H9 (cell line): ENCODE measurements around the gene PARL. TPM values are rescaled to one million over a fixed set of nuclear protein-coding genes. Genes with fewer than 3 reads are reported as not detected.

ENCODE experiments used
- DNase-seq: peaks from one replicate; pipeline ENCODE4 v3.0.0-alpha.2; 2017
- H2AFZ ChIP-seq: one replicate; pipeline ENCODE4 v1.6.1; 2013; ENCODE audit warnings: mild to moderate bottlenecking, low read length, control low read depth, moderate library complexity
- H2AK5ac ChIP-seq: 2 replicates; pipeline ENCODE4 v1.6.1; 2013; ENCODE audit warnings: low read length, control low read depth, mixed read lengths; ENCODE audit not compliant: insufficient read length
- H2BK120ac ChIP-seq: one replicate; pipeline ENCODE4 v1.6.1; 2013; ENCODE audit warnings: low read depth, mild to moderate bottlenecking, low read length, control low read depth, inconsistent platforms; ENCODE audit not compliant: poor library complexity, severe bottlenecking
- H2BK12ac ChIP-seq: 2 replicates; pipeline ENCODE4 v1.6.1; 2013; ENCODE audit warnings: low read length, control low read depth, mixed read lengths, low read depth; ENCODE audit not compliant: insufficient read length
- H2BK15ac ChIP-seq: 2 replicates; pipeline ENCODE4 v1.6.1; 2013; ENCODE audit warnings: low read depth, low read length, control low read depth
- H2BK20ac ChIP-seq: one replicate; pipeline ENCODE4 v1.6.1; 2013; ENCODE audit warnings: low read depth, mild to moderate bottlenecking, low read length, control low read depth, inconsistent platforms; ENCODE audit not compliant: poor library complexity, severe bottlenecking
- H2BK5ac ChIP-seq: 2 replicates; pipeline ENCODE4 v1.6.1; 2013; ENCODE audit warnings: low read length, control low read depth, mixed read lengths; ENCODE audit not compliant: insufficient read length
- H3K14ac ChIP-seq: 2 replicates; pipeline ENCODE4 v1.6.1; 2013; ENCODE audit warnings: low read length, control low read depth; ENCODE audit not compliant: insufficient read depth
- H3K18ac ChIP-seq: 2 replicates; pipeline ENCODE4 v1.6.1; 2013; ENCODE audit warnings: low read depth, mild to moderate bottlenecking, mixed read lengths, low read length, control low read depth; ENCODE audit not compliant: insufficient read length
- H3K23ac ChIP-seq: 2 replicates; pipeline ENCODE4 v1.6.1; 2013; ENCODE audit warnings: low read length, control low read depth, mixed read lengths, low read depth; ENCODE audit not compliant: insufficient read length
- H3K23me2 ChIP-seq: 2 replicates; pipeline ENCODE4 v1.6.1; 2013; ENCODE audit warnings: low read depth, mild to moderate bottlenecking, mixed read lengths, low read length, control low read depth; ENCODE audit not compliant: insufficient read length, poor library complexity, severe bottlenecking
- H3K27ac ChIP-seq: 2 replicates; pipeline ENCODE4 v1.5.1; 2013; ENCODE audit warnings: low read length, control low read depth, mixed read lengths, low read depth; ENCODE audit not compliant: insufficient read length
- H3K27me3 ChIP-seq: 2 replicates; pipeline ENCODE4 v1.6.1; 2013; ENCODE audit warnings: low read length, control low read depth, inconsistent platforms; ENCODE audit not compliant: insufficient read depth
- H3K4ac ChIP-seq: 2 replicates; pipeline ENCODE4 v1.6.1; 2013; ENCODE audit warnings: low read depth, mild to moderate bottlenecking, control low read depth, inconsistent platforms, low read length, moderate library complexity
- H3K4me1 ChIP-seq: 2 replicates; pipeline ENCODE4 v1.6.1; 2013; ENCODE audit warnings: low read length, control low read depth, inconsistent platforms; ENCODE audit not compliant: insufficient read depth
- H3K4me2 ChIP-seq: 2 replicates; pipeline ENCODE4 v1.6.1; 2013; ENCODE audit warnings: low read length, control low read depth, mixed read lengths; ENCODE audit not compliant: insufficient read length, insufficient read depth
- H3K56ac ChIP-seq: 2 replicates; pipeline ENCODE4 v1.6.1; 2013; ENCODE audit warnings: low read depth, mild to moderate bottlenecking, mixed read lengths, low read length, control low read depth; ENCODE audit not compliant: insufficient read length
- H3K79me1 ChIP-seq: 2 replicates; pipeline ENCODE4 v1.6.1; 2013; ENCODE audit warnings: low read depth, mild to moderate bottlenecking, moderate library complexity, low read length, control low read depth, inconsistent platforms; ENCODE audit not compliant: insufficient read depth, poor library complexity, severe bottlenecking
- H3K79me2 ChIP-seq: 2 replicates; pipeline ENCODE4 v1.6.1; 2013; ENCODE audit warnings: low read length, control low read depth, inconsistent platforms; ENCODE audit not compliant: insufficient read depth
- H3K9ac ChIP-seq: 2 replicates; pipeline ENCODE4 v1.6.1; 2013; ENCODE audit warnings: low read length, control low read depth, mixed read lengths; ENCODE audit not compliant: insufficient read length; ENCODE audit errors: extremely low read depth
- H3K9me3 ChIP-seq: one replicate; pipeline ENCODE4 v1.6.1; 2013; ENCODE audit warnings: low read depth, low read length, inconsistent platforms; ENCODE audit not compliant: control insufficient read depth
- H3T11ph ChIP-seq: one replicate; pipeline ENCODE4 v1.6.1; 2013; ENCODE audit warnings: mild to moderate bottlenecking, low read length, control low read depth, inconsistent platforms
- H4K20me1 ChIP-seq: one replicate; pipeline ENCODE4 v1.6.1; 2013; ENCODE audit not compliant: control insufficient read depth, insufficient read length, insufficient read depth
- H4K5ac ChIP-seq: 2 replicates; pipeline ENCODE4 v1.6.1; 2013; ENCODE audit warnings: low read depth, mild to moderate bottlenecking, mixed read lengths, low read length, control low read depth; ENCODE audit not compliant: insufficient read length
- H4K8ac ChIP-seq: replicated peaks from 2 replicates; pipeline ENCODE4 v1.6.1; 2013; ENCODE audit warnings: low read length, control low read depth, mixed read lengths, low read depth; ENCODE audit not compliant: insufficient read length
- H4K91ac ChIP-seq: 2 replicates; pipeline ENCODE4 v1.6.1; 2013; ENCODE audit warnings: low read depth, mild to moderate bottlenecking, moderate library complexity, mixed read lengths, low read length, control low read depth; ENCODE audit not compliant: insufficient read length
- H3K27ac Mint-ChIP-seq, 3 experiments: 2 replicates in 2 of 3; 3 replicates in 1 of 3; pipeline ENCODE4 v1.8.0; 2020 to 2021; ENCODE audit warnings: mixed read lengths in 3 of 3, mild to moderate bottlenecking in 1 of 3, moderate library complexity in 1 of 3
- H3K27me3 Mint-ChIP-seq: 2 replicates; pipeline ENCODE4 v1.8.0; 2021; ENCODE audit warnings: low read depth, mild to moderate bottlenecking, moderate library complexity, mixed read lengths
- H3K36me3 Mint-ChIP-seq, 3 experiments: 2 replicates in 2 of 3; 3 replicates in 1 of 3; pipeline ENCODE4 v1.8.0; 2020 to 2021; ENCODE audit warnings: low read depth in 3 of 3, mixed read lengths in 3 of 3; ENCODE audit not compliant: insufficient read depth in 1 of 3
- H3K4me1 Mint-ChIP-seq, 2 experiments: 2 replicates each; pipeline ENCODE4 v1.8.0; 2020; ENCODE audit warnings: mixed read lengths in 2 of 2
- H3K4me3 Mint-ChIP-seq, 2 experiments: 2 replicates in 1 of 2; 3 replicates in 1 of 2; pipeline ENCODE4 v1.8.0; 2020 to 2021; ENCODE audit warnings: mild to moderate bottlenecking in 2 of 2, mixed read lengths in 2 of 2, moderate library complexity in 1 of 2
- H3K9me3 Mint-ChIP-seq, 2 experiments: 2 replicates in 1 of 2; 3 replicates in 1 of 2; pipeline ENCODE4 v1.8.0; 2020; ENCODE audit warnings: mild to moderate bottlenecking in 2 of 2, mixed read lengths in 2 of 2, moderate library complexity in 1 of 2
- WGBS: extraction: QIAGEN DNeasy Blood & Tissue Kit; methylation state at CpG from one replicate; pipeline ENCODE4 v1.1.7; 2013; ENCODE audit warnings: missing lambda C conversion rate, low lambda C conversion rate, mixed read lengths; ENCODE audit not compliant: insufficient read length; ENCODE audit errors: extremely low coverage; 5-methylcytosine and 5-hydroxymethylcytosine counted together
- total RNA-seq: library from RNA; stranded (reverse); gene quantifications from 2 replicates; pipeline ENCODE4 v1.2.1, GENCODE V29; 2021
- TF ChIP-seq, protein P1 (sequence below): fragments of 200-600 bp; sonication (generic); conservative IDR thresholded peaks from 3 replicates; pipeline ENCODE4 v1.8.0; 2021; ENCODE audit warnings: antibody characterized with exemption, mild to moderate bottlenecking

PARL gene
- total RNA-seq, 1 experiment from 2014 or later = 94.5 TPM

DNA sequence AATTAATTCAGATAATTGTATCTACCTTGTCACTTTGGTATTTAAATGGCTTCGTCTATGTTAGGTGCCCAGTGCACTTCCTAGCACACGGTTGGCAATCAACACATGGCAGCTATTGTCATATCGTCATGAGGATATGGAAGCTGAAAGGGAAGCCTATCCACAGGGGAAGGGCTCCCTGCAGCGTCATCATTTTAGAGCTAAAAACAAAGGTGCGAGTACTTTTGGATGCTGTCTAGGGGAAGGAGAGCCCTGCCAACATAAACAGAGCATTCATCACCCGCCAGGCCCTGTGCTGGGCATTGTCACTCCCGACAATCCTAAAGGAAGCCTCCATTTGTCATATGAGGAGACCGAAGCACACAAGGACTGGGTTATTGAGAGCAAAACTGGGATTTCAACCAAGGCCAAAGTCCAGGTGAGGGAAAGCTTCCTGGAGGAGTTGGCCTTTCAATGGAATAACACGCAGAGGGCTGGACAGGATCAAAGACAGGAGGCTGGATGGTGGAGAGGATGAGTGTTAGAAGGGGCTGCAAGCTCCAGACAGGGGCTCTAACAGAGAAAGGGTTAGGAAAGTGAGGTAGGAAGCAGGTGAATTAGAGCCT, 8.0 kb upstream of the PARL start:
- Mint-ChIP-seq H3K27ac (no peak overlapping the region; a peak in 1 of 7 replicates), H3K4me1 (peaks cover 0 to under 1% of the 10 kb centered on the region in 2 experiments; a peak in 1 of 4 replicates), H3K36me3 (no peaks in the 10 kb centered on the region), H3K4me3 (no peak overlapping the region), H3K27me3 (peaks cover 15% of the 10 kb centered on the region), H3K9me3 (no peaks in the 10 kb centered on the region)
- H3T11ph ChIP-seq = no peak overlapping the region
- WGBS = no CpG with 5 or more reads among the region's 9 CpGs
- H3K27me3 ChIP-seq = no peaks in the 10 kb centered on the region
- no peak overlapping the region for H3K56ac ChIP-seq
- no peak overlapping the region for H2BK5ac ChIP-seq
- H3K9ac ChIP-seq = no peak overlapping the region
- H3K14ac ChIP-seq = no peak overlapping the region
- no peak overlapping the region for H3K27ac ChIP-seq
- H2AFZ ChIP-seq = no peak overlapping the region
- no peaks in the 10 kb centered on the region for H3K23me2 ChIP-seq
- H3K79me2 ChIP-seq = no peaks in the 10 kb centered on the region
- no peak overlapping the region for H4K8ac ChIP-seq
- no peak overlapping the region for H4K91ac ChIP-seq
- DNase-seq = no peak
- H3K18ac ChIP-seq = no peak overlapping the region
- no peaks in the 10 kb centered on the region for H3K79me1 ChIP-seq
- H2AK5ac ChIP-seq = no peak overlapping the region
- H3K9me3 ChIP-seq = no peaks in the 10 kb centered on the region
- no peak overlapping the region for H2BK120ac ChIP-seq
- no peak overlapping the region for H2BK15ac ChIP-seq
- H2BK12ac ChIP-seq = no peak overlapping the region
- H3K4ac ChIP-seq = no peak overlapping the region
- H4K20me1 ChIP-seq = no peaks in the 10 kb centered on the region
- no peak overlapping the region for H3K23ac ChIP-seq
- H3K4me2 ChIP-seq = no peak overlapping the region
- H2BK20ac ChIP-seq = no peak overlapping the region
- TF ChIP-seq, protein P1, sequence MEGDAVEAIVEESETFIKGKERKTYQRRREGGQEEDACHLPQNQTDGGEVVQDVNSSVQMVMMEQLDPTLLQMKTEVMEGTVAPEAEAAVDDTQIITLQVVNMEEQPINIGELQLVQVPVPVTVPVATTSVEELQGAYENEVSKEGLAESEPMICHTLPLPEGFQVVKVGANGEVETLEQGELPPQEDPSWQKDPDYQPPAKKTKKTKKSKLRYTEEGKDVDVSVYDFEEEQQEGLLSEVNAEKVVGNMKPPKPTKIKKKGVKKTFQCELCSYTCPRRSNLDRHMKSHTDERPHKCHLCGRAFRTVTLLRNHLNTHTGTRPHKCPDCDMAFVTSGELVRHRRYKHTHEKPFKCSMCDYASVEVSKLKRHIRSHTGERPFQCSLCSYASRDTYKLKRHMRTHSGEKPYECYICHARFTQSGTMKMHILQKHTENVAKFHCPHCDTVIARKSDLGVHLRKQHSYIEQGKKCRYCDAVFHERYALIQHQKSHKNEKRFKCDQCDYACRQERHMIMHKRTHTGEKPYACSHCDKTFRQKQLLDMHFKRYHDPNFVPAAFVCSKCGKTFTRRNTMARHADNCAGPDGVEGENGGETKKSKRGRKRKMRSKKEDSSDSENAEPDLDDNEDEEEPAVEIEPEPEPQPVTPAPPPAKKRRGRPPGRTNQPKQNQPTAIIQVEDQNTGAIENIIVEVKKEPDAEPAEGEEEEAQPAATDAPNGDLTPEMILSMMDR = no peak
- H3K4me1 ChIP-seq = no peaks in the 10 kb centered on the region
- no peak overlapping the region for H4K5ac ChIP-seq
